ENCODE results near the gene CCDC195.
A peak's percentile ranks its signal among the peaks of the same experiment; 100 is the strongest.
"Not testable (repeated sequence)": the region's sequence is repeated elsewhere in the genome, so short reads cannot be mapped to it uniquely, and the experiment has no call there.

The CCDC195 gene

GRCh38 chr2:224689539-224689938 is 26.6 kb downstream of the CCDC195 start:
- DNase-seq, result peak; percentile 75

GRCh38 chr2:224688997-224689396 is 27.2 kb downstream of the CCDC195 start:
- no peak for DNase-seq

DNA sequence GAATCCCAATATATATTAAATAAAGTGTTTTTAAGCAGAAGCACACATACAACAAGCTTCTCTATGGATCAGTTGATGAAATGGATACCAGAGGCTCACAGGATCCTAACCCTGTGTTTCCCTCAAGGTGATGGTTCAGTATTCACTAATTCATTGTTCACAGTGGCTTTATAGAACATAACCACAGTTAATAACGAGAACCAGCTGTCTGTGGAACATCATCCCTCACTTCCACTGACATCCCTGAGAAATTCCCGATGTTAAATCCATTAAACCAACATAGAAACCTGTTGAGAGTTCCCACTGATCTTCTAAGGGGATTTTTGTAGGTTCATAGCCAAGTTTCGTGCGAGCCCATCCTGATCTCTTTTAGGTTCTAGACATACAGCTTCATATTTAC is 29.0 kb downstream of the CCDC195 start:
- DNase-seq, result no peak

GRCh38 chr2:224685121-224685520 is 31.0 kb downstream of the CCDC195 start:
- DNase-seq, result no peak

- no peak for DNase-seq
Observed at GRCh38 chr2:224682134-224682533, 34.0 kb downstream of the CCDC195 start.

DNA sequence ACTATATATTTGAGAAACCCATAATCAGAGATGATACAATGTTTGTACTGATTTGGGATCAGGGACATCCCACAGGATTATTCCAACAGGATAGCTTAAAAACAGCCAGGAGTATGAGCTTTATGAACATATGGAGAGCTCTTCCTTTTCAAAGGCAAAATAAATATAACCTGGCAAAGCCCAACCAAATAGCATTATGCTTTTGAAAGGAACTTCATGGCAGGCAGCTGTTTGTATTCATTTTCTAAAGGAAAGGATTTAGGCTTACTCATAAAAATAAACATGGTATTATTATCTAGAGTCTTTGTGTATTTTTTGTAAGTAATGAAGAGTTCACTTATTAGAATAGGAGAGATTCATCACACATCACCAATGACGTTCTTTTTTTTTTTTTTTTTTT is 44.4 kb downstream of the CCDC195 start:
- DNase-seq, result no peak

GRCh38 chr2:224670203-224670602 is 46.0 kb downstream of the CCDC195 start:
- DNase-seq, result no peak

DNA sequence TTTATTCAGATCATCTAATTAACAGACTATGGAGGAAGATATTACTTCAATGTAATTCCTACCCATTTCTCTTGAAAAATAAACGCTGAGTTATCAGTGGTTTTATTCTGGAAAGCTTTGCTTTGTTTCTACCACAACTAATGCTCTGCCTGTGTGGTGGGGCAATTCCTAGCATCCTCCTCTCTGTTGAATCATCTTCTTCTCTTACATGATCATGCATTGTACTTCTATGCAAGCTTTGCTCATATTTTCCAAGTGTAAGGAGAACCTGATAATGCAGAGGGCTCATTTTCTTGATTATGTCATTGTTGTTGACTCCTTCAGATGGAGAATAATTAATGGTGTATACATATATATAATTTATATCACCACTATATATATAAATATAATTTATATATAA is 46.7 kb downstream of the CCDC195 start:
- DNase-seq, result no peak

- DNase-seq, result no peak
Observed at GRCh38 chr2:224668123-224668909, 47.8 kb downstream of the CCDC195 start.

DNA sequence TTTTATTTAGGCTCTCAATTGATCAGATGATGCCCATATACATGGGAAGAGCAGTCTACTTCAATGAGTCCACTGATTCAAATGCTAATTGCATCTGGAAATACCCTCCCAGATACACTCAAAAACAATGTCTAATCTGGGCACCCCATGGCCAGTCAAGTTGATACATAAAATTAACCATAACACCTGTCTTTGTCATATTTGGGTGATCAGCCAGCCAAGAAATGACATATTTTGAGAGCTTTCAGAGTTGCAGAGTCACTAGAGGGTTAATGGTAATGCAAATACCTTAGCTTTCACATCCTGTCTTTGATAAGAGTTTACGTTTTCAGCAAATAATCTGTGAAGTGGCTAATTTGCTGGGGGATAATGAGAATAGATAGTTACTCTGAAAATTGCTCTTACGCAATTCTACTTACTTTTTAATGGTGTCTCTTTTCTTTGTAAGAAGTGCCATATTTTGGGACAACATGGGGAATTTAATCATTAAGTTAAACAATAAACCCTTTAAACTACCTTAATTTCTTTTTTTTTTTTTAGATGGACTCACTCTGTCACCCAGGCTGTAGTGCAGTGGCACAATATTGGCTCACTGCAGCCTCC is 49.1 kb downstream of the CCDC195 start:
- no peak for DNase-seq

DNA sequence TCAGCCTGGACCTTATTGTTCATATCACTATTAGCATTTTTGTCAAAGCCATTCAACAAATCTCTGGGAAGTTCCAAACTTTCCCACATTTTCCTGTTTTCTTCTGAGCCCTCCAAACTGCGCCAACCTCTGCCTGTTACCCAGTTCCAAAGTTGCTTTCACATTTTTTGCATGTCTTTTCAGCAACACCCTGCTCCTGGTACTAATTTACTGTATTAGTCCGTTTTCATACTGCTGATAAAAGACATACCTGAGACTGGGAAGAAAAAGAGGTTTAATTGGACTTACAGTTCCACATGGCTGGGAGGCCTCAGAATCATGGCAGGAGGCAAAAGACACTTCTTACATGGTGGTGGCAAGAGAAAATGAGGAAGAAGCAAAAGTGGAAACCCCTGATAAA is 52.8 kb downstream of the CCDC195 start:
- not testable (repeated sequence) for DNase-seq

GRCh38 chr2:224661708-224662107 is 54.5 kb downstream of the CCDC195 start:
- not testable (repeated sequence) for DNase-seq

GRCh38 chr2:224659714-224660113 is 56.5 kb downstream of the CCDC195 start:
- no peak for DNase-seq

- DNase-seq, result no peak
Observed at GRCh38 chr2:224658780-224659405, 57.3 kb downstream of the CCDC195 start.

- no peak for DNase-seq
Observed at GRCh38 chr2:224657349-224657748, 58.8 kb downstream of the CCDC195 start.

GRCh38 chr2:224655006-224655537 is 61.1 kb downstream of the CCDC195 start:
- DNase-seq, result no peak
